ENCODE measurements around the gene TBC1D9B.
"Not testable (repeated sequence)": the region's sequence is repeated elsewhere in the genome, so short reads cannot be mapped to it uniquely, and the experiment has no call there.

Gene TBC1D9B

DNA sequence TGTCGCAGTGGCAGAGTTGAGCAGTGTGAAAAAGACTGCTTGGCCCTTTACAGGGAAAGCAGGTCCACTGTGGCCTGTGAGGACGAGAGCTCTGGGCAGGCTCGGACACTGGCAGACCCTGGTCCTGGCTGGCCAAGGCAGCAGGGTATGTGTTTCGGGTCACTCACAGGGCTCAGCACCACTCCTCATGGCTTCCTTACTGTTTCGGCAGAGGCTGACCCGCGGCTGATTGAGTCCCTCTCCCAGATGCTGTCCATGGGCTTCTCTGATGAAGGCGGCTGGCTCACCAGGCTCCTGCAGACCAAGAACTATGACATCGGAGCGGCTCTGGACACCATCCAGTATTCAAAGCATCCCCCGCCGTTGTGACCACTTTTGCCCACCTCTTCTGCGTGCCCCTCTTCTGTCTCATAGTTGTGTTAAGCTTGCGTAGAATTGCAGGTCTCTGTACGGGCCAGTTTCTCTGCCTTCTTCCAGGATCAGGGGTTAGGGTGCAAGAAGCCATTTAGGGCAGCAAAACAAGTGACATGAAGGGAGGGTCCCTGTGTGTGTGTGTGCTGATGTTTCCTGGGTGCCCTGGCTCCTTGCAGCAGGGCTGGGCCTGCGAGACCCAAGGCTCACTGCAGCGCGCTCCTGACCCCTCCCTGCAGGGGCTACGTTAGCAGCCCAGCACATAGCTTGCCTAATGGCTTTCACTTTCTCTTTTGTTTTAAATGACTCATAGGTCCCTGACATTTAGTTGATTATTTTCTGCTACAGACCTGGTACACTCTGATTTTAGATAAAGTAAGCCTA, 71.3 kb downstream of the TBC1D9B start:
- peak; percentile 36 for DNase-seq

GRCh38 chr5:179834871-179835270, 72.8 kb downstream of the TBC1D9B start:
- not testable (repeated sequence) for DNase-seq

GRCh38 chr5:179834120-179834519, 73.6 kb downstream of the TBC1D9B start:
- no peak for DNase-seq

DNA sequence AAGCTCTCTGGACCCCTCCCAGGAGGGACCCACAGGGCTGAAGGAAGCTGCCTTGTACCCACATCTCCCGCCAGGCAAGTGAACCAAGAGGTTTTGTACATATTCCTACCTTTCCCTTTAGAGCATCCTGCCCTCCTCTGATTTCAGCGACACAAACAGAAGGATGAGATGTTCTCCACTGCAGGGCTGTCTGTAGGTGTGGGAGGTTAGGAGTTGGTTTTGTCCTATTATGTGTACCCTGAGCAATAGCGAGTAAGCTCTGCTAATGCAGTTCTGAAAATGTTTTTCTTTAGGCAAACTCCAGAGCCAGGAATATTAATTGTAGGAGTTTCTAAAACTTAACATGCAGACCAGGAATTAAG, 74.0 kb downstream of the TBC1D9B start:
- no peak for DNase-seq

- DNase-seq = no peak
Observed at GRCh38 chr5:179833056-179833708, 74.5 kb downstream of the TBC1D9B start.

DNA sequence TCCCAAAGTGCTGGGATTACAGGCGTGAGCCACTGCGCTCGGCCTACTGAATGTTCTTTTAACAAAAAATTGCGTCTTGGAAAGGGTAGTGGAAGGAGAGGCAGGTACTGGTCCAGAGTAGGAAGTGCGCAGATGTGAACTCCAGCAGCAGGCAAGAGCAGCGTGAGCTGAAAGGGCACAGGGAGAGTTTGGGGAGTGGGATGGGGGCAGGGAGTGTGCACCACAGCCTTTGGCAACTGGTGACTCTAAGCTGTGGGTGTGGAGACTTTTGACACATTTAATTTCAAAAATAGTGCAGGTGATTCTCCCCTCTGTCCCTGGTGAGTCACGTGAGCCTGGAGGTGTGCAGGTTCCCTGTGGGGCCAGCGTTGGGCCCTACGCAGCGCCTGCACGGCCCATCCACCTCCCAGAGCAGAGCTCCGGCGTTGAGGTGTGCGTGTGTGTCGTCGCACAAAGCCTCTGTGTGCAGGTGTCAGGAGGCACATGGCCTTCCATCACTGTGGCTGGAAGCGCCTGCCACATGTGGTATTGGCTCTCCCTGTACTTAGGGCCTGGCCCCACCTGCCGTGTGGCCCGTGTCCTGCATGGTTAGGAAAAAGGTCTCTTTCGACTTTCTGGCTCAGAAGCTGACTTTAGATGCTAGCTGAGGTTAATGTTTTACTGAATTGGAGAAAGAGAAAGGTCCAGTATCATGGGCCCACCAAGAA, 75.5 kb downstream of the TBC1D9B start:
- DNase-seq = no peak

- no peak for DNase-seq
Observed at GRCh38 chr5:179830818-179831468, 76.8 kb downstream of the TBC1D9B start.

- DNase-seq = no peak
Observed at GRCh38 chr5:179829732-179830435, 77.8 kb downstream of the TBC1D9B start.

DNA sequence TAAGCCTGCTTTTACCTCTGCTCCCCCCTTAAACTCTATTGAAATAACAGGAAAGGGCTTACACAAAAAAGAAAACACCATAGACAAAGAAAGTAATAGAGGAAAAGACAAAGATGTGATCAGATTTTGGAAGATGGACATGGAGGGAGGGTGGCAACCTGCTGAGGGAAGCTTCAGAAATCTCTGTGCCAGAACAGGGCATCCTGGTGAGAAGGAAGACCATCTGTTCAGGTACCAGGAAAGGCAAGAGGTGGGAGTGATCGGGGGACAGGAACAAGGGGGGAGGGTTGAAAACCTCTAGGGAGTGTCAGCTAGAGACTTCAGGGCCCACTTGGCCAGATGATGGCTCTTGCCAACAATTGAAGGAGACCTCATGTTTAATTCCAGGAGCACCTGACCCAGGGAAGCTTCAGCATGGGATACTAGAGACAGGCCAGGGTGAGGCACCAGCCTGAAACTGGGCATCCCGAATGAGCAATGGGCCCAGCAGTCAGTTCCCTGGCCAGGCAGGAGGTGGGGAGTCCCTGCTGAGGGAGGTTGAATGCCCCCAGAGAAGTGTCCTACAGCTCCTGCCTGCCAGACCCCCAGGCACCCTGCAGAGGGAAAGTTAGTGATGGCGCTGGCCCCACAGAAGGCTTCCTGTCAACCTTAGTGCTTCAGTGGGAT, 78.8 kb downstream of the TBC1D9B start:
- DNase-seq = no peak

GRCh38 chr5:179827680-179828079, 80.0 kb downstream of the TBC1D9B start:
- DNase-seq = peak; percentile 76

GRCh38 chr5:179825655-179826182, 82.0 kb downstream of the TBC1D9B start:
- DNase-seq = no peak

DNA sequence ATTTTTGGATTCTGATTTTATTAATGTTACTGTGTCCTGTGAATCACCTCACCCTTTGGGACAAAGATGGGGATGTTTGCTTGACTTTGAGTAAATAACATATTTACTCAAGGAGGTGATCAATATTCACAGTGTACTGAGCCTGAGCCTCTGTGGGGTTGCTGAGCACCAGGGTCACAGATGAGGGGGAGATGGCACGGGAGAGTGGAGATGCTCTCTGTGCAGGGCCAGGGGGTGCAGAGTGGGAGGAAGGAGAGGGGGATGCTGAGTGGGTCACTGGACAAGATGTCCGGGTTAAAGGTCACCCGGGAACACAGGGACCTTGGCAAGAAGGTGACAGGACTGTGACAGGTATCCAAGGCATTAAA, 83.0 kb downstream of the TBC1D9B start:
- no peak for DNase-seq

- no peak for DNase-seq
Observed at GRCh38 chr5:179823937-179824744, 83.6 kb downstream of the TBC1D9B start.

DNA sequence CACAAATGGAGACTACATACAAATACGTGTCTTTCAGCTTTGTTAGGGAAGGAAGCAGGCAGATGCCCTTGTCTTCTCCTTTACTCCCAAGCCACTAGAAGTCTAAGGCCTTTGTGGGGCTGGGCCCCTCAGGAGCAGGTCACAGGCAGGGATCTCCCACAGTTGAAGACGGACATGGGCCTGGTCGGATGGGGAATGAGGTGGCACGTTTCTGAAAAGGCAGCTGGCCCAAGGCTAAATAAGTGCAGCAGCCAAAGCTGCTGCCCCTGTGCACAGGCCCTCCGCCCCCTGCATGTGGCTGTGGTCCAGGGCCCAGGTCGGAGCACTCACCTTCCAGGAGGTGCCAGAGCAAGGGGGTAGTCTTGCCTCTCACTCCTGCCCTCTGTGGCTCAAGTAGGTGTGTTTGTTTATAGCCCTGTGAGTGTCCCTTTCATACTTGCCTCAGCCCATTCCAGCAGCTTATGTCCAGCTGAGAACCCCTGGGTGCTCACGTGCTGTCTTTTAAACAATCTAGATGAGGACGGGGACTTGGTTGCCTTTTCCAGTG, 85.2 kb downstream of the TBC1D9B start:
- DNase-seq = no peak

GRCh38 chr5:179822059-179822432, 85.7 kb downstream of the TBC1D9B start:
- DNase-seq = no peak

DNA sequence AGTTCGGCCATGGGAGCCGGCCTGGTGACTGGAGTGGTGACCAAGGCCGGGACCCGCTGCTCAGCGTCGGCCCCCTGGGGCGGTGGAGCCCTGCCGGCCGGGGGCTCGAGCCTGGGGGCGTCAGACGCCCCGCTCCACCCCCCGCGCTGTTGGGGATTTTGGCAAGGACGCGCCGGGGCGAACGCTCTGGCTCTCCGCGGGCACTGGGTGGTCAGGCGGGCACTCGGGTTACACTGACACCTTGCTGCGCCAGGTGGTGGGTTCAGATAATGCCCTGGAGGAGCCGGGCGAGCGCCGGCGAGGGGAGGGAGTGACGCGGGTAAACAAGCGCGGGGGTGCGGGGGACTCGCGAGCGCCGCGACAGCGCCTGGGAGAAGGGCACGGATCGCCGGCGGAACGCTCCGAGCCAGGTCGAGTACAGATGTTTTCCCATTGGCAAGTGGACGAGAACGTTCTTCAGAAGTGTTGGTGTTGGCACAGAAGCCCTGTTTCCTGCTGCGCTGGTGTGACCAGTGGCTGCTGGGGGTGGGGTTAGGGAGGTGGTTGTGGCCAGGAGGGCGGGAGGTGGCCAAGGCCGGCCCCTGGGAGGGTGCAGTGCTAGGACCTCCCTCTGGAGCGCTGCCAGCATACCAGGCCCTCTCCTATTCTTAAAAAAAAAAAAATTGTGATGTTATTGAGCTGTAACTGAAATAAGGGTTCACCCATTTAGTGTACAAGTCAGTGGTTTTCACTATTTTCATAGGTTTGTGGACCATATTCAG, 86.2 kb downstream of the TBC1D9B start:
- peak; percentile 96 for DNase-seq

- DNase-seq = peak; percentile 76
Observed at GRCh38 chr5:179820483-179821297, 87.0 kb downstream of the TBC1D9B start, which contains the start of gene SQSTM1. SQSTM1 (plus strand) TSS chr5:179820905; CDS start chr5:179820937, 32 bp downstream.

DNA sequence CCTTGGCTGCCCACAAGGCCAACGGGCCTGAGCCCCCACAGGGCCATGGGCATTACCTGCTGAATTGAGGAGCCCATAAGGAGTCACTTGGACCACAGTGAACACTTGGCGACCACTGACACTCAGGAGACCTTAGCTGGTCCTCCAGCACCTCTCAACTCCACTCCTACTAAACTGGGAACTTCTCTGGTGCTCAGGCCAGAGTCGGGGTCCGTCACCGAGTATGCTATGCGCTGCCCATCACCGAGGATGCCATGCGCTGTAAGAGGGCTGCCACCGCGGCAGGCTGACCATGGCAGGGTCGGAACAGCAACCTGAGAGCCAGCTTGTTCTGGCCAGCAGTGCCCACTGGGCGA, 87.6 kb downstream of the TBC1D9B start:
- DNase-seq = no peak
